OCI-M2 (cell line): ENCODE measurements around the gene IFI35.
"Not testable (repeated sequence)": the region's sequence is repeated elsewhere in the genome, so short reads cannot be mapped to it uniquely, and the experiment has no call there.

Source experiments
- DNase-seq: peaks from one replicate; lab custom pipeline; 2025; ENCODE audit not compliant: unreplicated experiment; lab: John Stamatoyannopoulos, UW

IFI35 gene

GRCh38 chr17:43051969-43052368 lies 45.4 kb downstream of the IFI35 start:
- DNase-seq = no peak

- not testable (repeated sequence) for DNase-seq
These were observed 46.4 kb downstream of the IFI35 start for GRCh38 chr17:43053008-43053407.

- DNase-seq = no peak
These were observed 49.5 kb downstream of the IFI35 start for GRCh38 chr17:43056051-43056450.

GRCh38 chr17:43062984-43063638 lies 56.5 kb downstream of the IFI35 start:
- DNase-seq = no peak
